Nucleus accumbens (tissue), 56 donors: ENCODE data around the gene BTK.
A peak's percentile ranks its signal among the peaks of the same experiment; 100 is the strongest.

Experiments used
- DNase-seq, 56 donors: peaks; one replicate each; lab custom pipeline; 2025; lab: John Stamatoyannopoulos, UW

BTK gene

GRCh38 chrX:101394372-101394771, 8.4 kb upstream of the BTK start:
- no peak for DNase-seq

GRCh38 chrX:101393530-101394305, 7.7 kb upstream of the BTK start:
- no peak for DNase-seq

GRCh38 chrX:101391831-101392230, 5.8 kb upstream of the BTK start:
- no peak for DNase-seq

- peak; percentile 4 to 90 (median 66) for DNase-seq
Measured at GRCh38 chrX:101390664-101391525, 4.9 kb upstream of the BTK start, which contains the start of gene RPL36A. Gene RPL36A (plus strand): TSS chrX:101391011. CDS start chrX:101391044, 33 bp downstream.

- DNase-seq: no peak
Measured at GRCh38 chrX:101388604-101389003, 2.6 kb upstream of the BTK start.

GRCh38 chrX:101386542-101386885, 523 bp upstream of the BTK start:
- DNase-seq: no peak

GRCh38 chrX:101385026-101385684, 836 bp downstream of the BTK start:
- no peak for DNase-seq

- peak in 1 of 56 donors; percentile 1 for DNase-seq
Measured at GRCh38 chrX:101383679-101384205, 2.2 kb downstream of the BTK start.

GRCh38 chrX:101377547-101377946, 8.4 kb downstream of the BTK start:
- no peak for DNase-seq

- no peak for DNase-seq
Measured at GRCh38 chrX:101370888-101371504, 15.0 kb downstream of the BTK start.

- no peak for DNase-seq
Measured at GRCh38 chrX:101369687-101370086, 16.3 kb downstream of the BTK start.

- DNase-seq: no peak
Measured at GRCh38 chrX:101368800-101369199, 17.2 kb downstream of the BTK start.

- DNase-seq: no peak
Measured at GRCh38 chrX:101365301-101365795, 20.6 kb downstream of the BTK start.

- DNase-seq: no peak
Measured at GRCh38 chrX:101362757-101363156, 23.2 kb downstream of the BTK start.

GRCh38 chrX:101362116-101362515, 23.9 kb downstream of the BTK start:
- DNase-seq: no peak

- no peak for DNase-seq
Measured at GRCh38 chrX:101360390-101360789, 25.6 kb downstream of the BTK start.

- DNase-seq: no peak
Measured at GRCh38 chrX:101359966-101360365, 26.0 kb downstream of the BTK start.

GRCh38 chrX:101357166-101357795, 28.7 kb downstream of the BTK start:
- DNase-seq: no peak

- no peak for DNase-seq
Measured at GRCh38 chrX:101349193-101349562, 36.8 kb downstream of the BTK start.
